PC-3 (cell line): ENCODE results near the gene E2F8.

Source experiments
- CTCF ChIP-seq: fragments of 300-600 bp; sonication (generic); conservative IDR thresholded peaks from 2 replicates; pipeline ENCODE4 v1.5.1; 2017; ENCODE audit warnings: antibody characterized with exemption, low read depth, mild to moderate bottlenecking, low read length
- EZH2phosphoT487 ChIP-seq: fragments of 300-600 bp; sonication (generic); IDR thresholded peaks from 2 replicates; pipeline ENCODE4 v1.6.1; 2018; ENCODE audit warnings: mild to moderate bottlenecking, antibody characterized with exemption, low read length, borderline replicate concordance

GRCh38 chr11:19240420-19241259, at the start of gene E2F8:
- TF ChIP-seq EZH2phosphoT487 (no peak), CTCF (no peak)
